ENCODE data around the gene TNRC18.
"Not testable (repeated sequence)": the region's sequence is repeated elsewhere in the genome, so short reads cannot be mapped to it uniquely, and the experiment has no call there.

TNRC18 gene

GRCh38 chr7:5322621-5323410, 100.8 kb downstream of the TNRC18 start:
- Histone ChIP-seq H3K36me3 (ENCODE audit: control insufficient read depth in 1 of 2, insufficient read depth in 2 of 2, low read depth in 1 of 2, low read length in 2 of 2) (peaks cover 69 to 77% of the 10 kb centered on the region in 2 experiments), H2AK5ac (ENCODE audit: low read length, severe bottlenecking) (no peak overlapping the region), H4K8ac (ENCODE audit: low read length) (no peak overlapping the region), H3K18ac (ENCODE audit: low read depth in 1 of 2, low read length in 2 of 2) (no peak overlapping the region), H3K14ac (ENCODE audit: low read length in 2 of 2) (no peak overlapping the region), H2BK12ac (ENCODE audit: low read length in 2 of 2) (no peak overlapping the region), H2BK15ac (ENCODE audit: low read depth, poor library complexity, severe bottlenecking) (no peak overlapping the region), H3K4me1 (ENCODE audit: control insufficient read depth, insufficient read depth, low read depth, low read length) (peaks cover 3% of the 10 kb centered on the region), H4K91ac (ENCODE audit: low read length) (no peak overlapping the region), H3K9ac (ENCODE audit: low read length) (no peak overlapping the region), H3K4ac (ENCODE audit: low read depth in 1 of 2, low read length in 2 of 2) (no peak overlapping the region), H3K27ac (ENCODE audit: low read length, poor library complexity, severe bottlenecking) (no peak overlapping the region), H2AFZ (ENCODE audit: low read depth, low read length) (no peak overlapping the region), H3K27me3 (ENCODE audit: control insufficient read depth in 1 of 2, insufficient read depth in 1 of 2, low read length in 2 of 2) (no peaks in the 10 kb centered on the region), H3K4me2 (ENCODE audit: low read length, poor library complexity, severe bottlenecking) (no peak overlapping the region), H3K79me1 (replicated peaks; ENCODE audit: low read length, poor library complexity, severe bottlenecking) (peaks cover 17% of the 10 kb centered on the region), H3K23ac (ENCODE audit: low read length in 2 of 2) (no peak overlapping the region), H2BK120ac (ENCODE audit: low read depth, low read length) (no peak overlapping the region), H3K4me3 (ENCODE audit: insufficient read depth in 1 of 2, low read depth in 1 of 2, low read length in 2 of 2) (no peak overlapping the region), H2BK5ac (ENCODE audit: low read depth, low read length, poor library complexity, severe bottlenecking) (no peak overlapping the region), H3K9me3 (ENCODE audit: control insufficient read depth, low read length) (peaks cover 7% of the 10 kb centered on the region)
- WGBS, result 90% methylated on average over 28 of the region's 29 CpGs
- DNase-seq, result no peak

DNA sequence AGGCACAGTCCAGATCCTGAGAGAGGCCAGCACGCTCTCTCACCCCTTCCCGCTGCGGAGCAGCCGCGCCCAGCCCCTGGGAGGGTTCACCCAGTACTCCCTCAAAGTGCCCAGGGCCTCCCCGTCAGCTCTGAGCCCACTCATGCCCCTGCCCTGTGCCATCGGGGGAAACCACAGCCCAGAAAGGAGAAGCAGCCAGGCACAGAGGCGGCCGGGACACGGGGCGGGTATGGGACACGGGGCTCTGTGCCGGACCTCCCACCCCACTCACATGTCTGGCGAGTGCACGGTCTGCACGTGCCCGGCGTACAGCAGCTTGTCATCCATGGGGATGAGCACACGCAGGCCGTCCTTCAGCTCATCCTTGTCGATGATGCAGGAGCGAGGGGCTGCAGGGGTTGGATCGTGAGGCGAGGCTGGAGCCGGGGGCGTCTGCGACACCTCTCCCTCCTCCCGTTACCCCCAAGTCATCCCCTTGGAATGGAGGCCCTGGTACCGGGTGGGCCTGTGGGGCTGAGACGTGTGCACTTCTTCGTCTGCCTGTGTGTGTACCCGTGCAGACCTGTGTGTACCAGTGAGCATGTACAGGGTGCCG, 102.7 kb downstream of the TNRC18 start:
- H4K91ac ChIP-seq (ENCODE audit: low read length), result no peak overlapping the region
- DNase-seq, result no peak
- H3K9me3 ChIP-seq (ENCODE audit: control insufficient read depth, low read length), result peaks cover 7% of the 10 kb centered on the region
- no peak overlapping the region for H2AFZ ChIP-seq (ENCODE audit: low read depth, low read length)
- H2BK120ac ChIP-seq (ENCODE audit: low read depth, low read length), result no peak overlapping the region
- no peak overlapping the region for H3K23ac ChIP-seq (ENCODE audit: low read length in 2 of 2)
- H2BK5ac ChIP-seq (ENCODE audit: low read depth, low read length, poor library complexity, severe bottlenecking), result no peak overlapping the region
- no peak overlapping the region for H2BK12ac ChIP-seq (ENCODE audit: low read length in 2 of 2)
- H3K27me3 ChIP-seq (ENCODE audit: control insufficient read depth in 1 of 2, insufficient read depth in 1 of 2, low read length in 2 of 2), result no peaks in the 10 kb centered on the region
- no peak overlapping the region for H3K9ac ChIP-seq (ENCODE audit: low read length)
- H3K79me1 ChIP-seq (replicated peaks; ENCODE audit: low read length, poor library complexity, severe bottlenecking), result peaks cover 18% of the 10 kb centered on the region
- H3K27ac ChIP-seq (ENCODE audit: low read length, poor library complexity, severe bottlenecking), result no peak overlapping the region
- no peak overlapping the region for H2BK15ac ChIP-seq (ENCODE audit: low read depth, poor library complexity, severe bottlenecking)
- H3K18ac ChIP-seq (ENCODE audit: low read depth in 1 of 2, low read length in 2 of 2), result no peak overlapping the region
- no peak overlapping the region for H4K8ac ChIP-seq (ENCODE audit: low read length)
- H3K4me2 ChIP-seq (ENCODE audit: low read length, poor library complexity, severe bottlenecking), result no peak overlapping the region
- no peak overlapping the region for H3K4ac ChIP-seq (ENCODE audit: low read depth in 1 of 2, low read length in 2 of 2)
- no peak overlapping the region for H3K4me3 ChIP-seq (ENCODE audit: insufficient read depth in 1 of 2, low read depth in 1 of 2, low read length in 2 of 2)
- H3K14ac ChIP-seq (ENCODE audit: low read length in 2 of 2), result no peak overlapping the region
- whole genome bisulfite sequencing, result 98% methylated on average over 33 of the region's 33 CpGs
- peaks cover 73 to 81% of the 10 kb centered on the region in 2 experiments for H3K36me3 ChIP-seq (ENCODE audit: control insufficient read depth in 1 of 2, insufficient read depth in 2 of 2, low read depth in 1 of 2, low read length in 2 of 2)
- peaks cover 3% of the 10 kb centered on the region for H3K4me1 ChIP-seq (ENCODE audit: control insufficient read depth, insufficient read depth, low read depth, low read length)
- H2AK5ac ChIP-seq (ENCODE audit: low read length, severe bottlenecking), result no peak overlapping the region

DNA sequence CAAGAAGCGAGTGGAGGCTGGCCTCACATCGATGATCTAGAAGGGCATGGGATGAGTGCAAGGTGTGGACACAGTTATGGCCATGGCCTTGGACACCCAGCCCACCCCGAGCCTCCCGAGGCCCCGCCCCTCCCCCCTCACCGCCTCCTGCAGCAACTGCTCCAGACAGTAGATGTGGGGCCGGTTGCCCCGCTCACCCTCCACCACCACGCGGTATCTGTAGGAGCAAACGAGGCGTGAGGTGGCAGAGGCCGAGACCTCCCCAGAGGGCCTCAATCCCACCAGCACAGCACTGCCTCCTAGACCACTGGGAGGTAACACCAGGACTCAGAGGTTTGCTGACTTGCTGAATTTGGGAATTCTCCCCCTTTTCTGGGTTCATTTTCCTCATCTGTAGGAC, 103.2 kb downstream of the TNRC18 start:
- 97% methylated on average over 13 of the region's 13 CpGs for WGBS
- Histone ChIP-seq H2BK15ac (ENCODE audit: low read depth, poor library complexity, severe bottlenecking) (no peak overlapping the region), H2BK12ac (ENCODE audit: low read length in 2 of 2) (no peak overlapping the region), H3K4me3 (ENCODE audit: insufficient read depth in 1 of 2, low read depth in 1 of 2, low read length in 2 of 2) (no peak overlapping the region), H3K9ac (ENCODE audit: low read length) (no peak overlapping the region), H2BK120ac (ENCODE audit: low read depth, low read length) (no peak overlapping the region), H3K9me3 (ENCODE audit: control insufficient read depth, low read length) (peaks cover 7% of the 10 kb centered on the region), H3K18ac (ENCODE audit: low read depth in 1 of 2, low read length in 2 of 2) (no peak overlapping the region), H2BK5ac (ENCODE audit: low read depth, low read length, poor library complexity, severe bottlenecking) (no peak overlapping the region), H3K79me1 (replicated peaks; ENCODE audit: low read length, poor library complexity, severe bottlenecking) (peaks cover 18% of the 10 kb centered on the region), H3K14ac (ENCODE audit: low read length in 2 of 2) (no peak overlapping the region), H2AFZ (ENCODE audit: low read depth, low read length) (no peak overlapping the region), H2AK5ac (ENCODE audit: low read length, severe bottlenecking) (no peak overlapping the region), H3K27ac (ENCODE audit: low read length, poor library complexity, severe bottlenecking) (no peak overlapping the region), H3K4ac (ENCODE audit: low read depth in 1 of 2, low read length in 2 of 2) (no peak overlapping the region), H3K4me2 (ENCODE audit: low read length, poor library complexity, severe bottlenecking) (no peak overlapping the region), H4K8ac (ENCODE audit: low read length) (no peak overlapping the region), H3K36me3 (ENCODE audit: control insufficient read depth in 1 of 2, insufficient read depth in 2 of 2, low read depth in 1 of 2, low read length in 2 of 2) (peaks cover 75 to 86% of the 10 kb centered on the region in 2 experiments), H3K23ac (ENCODE audit: low read length in 2 of 2) (no peak overlapping the region), H4K91ac (ENCODE audit: low read length) (no peak overlapping the region), H3K27me3 (ENCODE audit: control insufficient read depth in 1 of 2, insufficient read depth in 1 of 2, low read length in 2 of 2) (no peaks in the 10 kb centered on the region), H3K4me1 (ENCODE audit: control insufficient read depth, insufficient read depth, low read depth, low read length) (peaks cover 3% of the 10 kb centered on the region)
- DNase-seq, result no peak

GRCh38 chr7:5318613-5319012, 105.0 kb downstream of the TNRC18 start:
- not testable (repeated sequence) for H3K27ac ChIP-seq (ENCODE audit: low read length, poor library complexity, severe bottlenecking); H3K27me3 ChIP-seq (ENCODE audit: control insufficient read depth in 1 of 2, insufficient read depth in 1 of 2, low read length in 2 of 2); H3K4me1 ChIP-seq (ENCODE audit: control insufficient read depth, insufficient read depth, low read depth, low read length); H3K14ac ChIP-seq (ENCODE audit: low read length in 2 of 2); H3K4ac ChIP-seq (ENCODE audit: low read depth in 1 of 2, low read length in 2 of 2); DNase-seq; H4K91ac ChIP-seq (ENCODE audit: low read length); H3K9ac ChIP-seq (ENCODE audit: low read length); H2BK12ac ChIP-seq (ENCODE audit: low read length in 2 of 2); H2AFZ ChIP-seq (ENCODE audit: low read depth, low read length); H4K8ac ChIP-seq (ENCODE audit: low read length); H2BK120ac ChIP-seq (ENCODE audit: low read depth, low read length); H2AK5ac ChIP-seq (ENCODE audit: low read length, severe bottlenecking); H3K4me3 ChIP-seq (ENCODE audit: insufficient read depth in 1 of 2, low read depth in 1 of 2, low read length in 2 of 2); H3K79me1 ChIP-seq (replicated peaks; ENCODE audit: low read length, poor library complexity, severe bottlenecking); H3K18ac ChIP-seq (ENCODE audit: low read depth in 1 of 2, low read length in 2 of 2); H3K4me2 ChIP-seq (ENCODE audit: low read length, poor library complexity, severe bottlenecking); H2BK15ac ChIP-seq (ENCODE audit: low read depth, poor library complexity, severe bottlenecking); H2BK5ac ChIP-seq (ENCODE audit: low read depth, low read length, poor library complexity, severe bottlenecking); H3K9me3 ChIP-seq (ENCODE audit: control insufficient read depth, low read length); H3K23ac ChIP-seq (ENCODE audit: low read length in 2 of 2)
- WGBS, result 98% methylated on average over 4 of the region's 5 CpGs
- H3K36me3 ChIP-seq (ENCODE audit: control insufficient read depth in 1 of 2, insufficient read depth in 2 of 2, low read depth in 1 of 2, low read length in 2 of 2), result peaks cover 73 to 85% of the 10 kb centered on the region in 2 experiments
